ENCODE measurements around the gene UGT2A2.

DNA sequence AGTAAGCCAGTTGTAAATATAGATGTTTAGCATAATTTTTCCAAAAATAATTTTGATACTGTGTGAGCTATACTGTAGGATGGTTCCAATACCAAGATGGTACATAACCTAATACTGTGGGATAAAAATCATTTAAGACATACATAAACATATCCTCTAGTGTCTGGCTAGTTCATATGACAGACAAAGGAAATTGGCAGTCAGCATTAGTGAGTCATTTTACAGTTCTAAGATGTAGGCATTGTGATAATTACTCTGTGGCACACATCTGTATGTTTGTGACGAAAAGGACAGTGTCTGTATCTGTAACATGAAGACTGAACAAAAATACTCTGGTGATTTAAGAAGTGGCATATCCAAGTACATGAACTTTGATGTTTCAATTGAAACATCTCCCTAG, 49.6 kb downstream of the UGT2A2 start:
- TF ChIP-seq, protein P1, sequence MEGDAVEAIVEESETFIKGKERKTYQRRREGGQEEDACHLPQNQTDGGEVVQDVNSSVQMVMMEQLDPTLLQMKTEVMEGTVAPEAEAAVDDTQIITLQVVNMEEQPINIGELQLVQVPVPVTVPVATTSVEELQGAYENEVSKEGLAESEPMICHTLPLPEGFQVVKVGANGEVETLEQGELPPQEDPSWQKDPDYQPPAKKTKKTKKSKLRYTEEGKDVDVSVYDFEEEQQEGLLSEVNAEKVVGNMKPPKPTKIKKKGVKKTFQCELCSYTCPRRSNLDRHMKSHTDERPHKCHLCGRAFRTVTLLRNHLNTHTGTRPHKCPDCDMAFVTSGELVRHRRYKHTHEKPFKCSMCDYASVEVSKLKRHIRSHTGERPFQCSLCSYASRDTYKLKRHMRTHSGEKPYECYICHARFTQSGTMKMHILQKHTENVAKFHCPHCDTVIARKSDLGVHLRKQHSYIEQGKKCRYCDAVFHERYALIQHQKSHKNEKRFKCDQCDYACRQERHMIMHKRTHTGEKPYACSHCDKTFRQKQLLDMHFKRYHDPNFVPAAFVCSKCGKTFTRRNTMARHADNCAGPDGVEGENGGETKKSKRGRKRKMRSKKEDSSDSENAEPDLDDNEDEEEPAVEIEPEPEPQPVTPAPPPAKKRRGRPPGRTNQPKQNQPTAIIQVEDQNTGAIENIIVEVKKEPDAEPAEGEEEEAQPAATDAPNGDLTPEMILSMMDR (IDR thresholded peaks at IDR 0.05) = no peak
- TF ChIP-seq POLR2AphosphoS5 (IDR thresholded peaks at IDR 0.05) = no peak
